GM19193 (cell line): ENCODE results near the gene CIAO2B.

ENCODE experiments used
- POLR2A ChIP-seq: IDR thresholded peaks from 4 replicates; pipeline ENCODE4 v1.6.1; 2011; ENCODE audit not compliant: insufficient read depth, insufficient read length; ENCODE audit errors: extremely low read depth

The CIAO2B gene

DNA sequence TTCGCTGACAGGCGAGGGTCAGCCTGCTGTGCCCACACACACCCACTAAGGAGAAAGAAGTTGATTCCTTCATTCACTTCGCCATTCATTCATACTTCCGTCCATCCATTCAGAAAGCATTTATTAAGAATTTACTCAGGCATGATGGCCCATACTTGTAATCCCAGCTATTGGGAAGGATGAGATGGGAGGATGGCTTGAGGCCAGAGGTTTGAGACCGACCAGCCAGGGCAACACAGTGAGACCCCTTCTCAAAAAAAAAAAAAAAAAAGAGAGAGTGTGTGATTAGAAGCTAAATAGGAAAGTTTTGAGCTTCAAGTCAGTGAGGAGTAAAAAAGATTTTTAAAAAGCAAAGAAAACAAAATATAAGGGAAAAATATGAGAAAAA lies 9.8 kb upstream of the CIAO2B start:
- TF ChIP-seq POLR2A, result no peak

GRCh38 chr16:66943426-66944053 lies 9.3 kb upstream of the CIAO2B start:
- no peak for TF ChIP-seq POLR2A

GRCh38 chr16:66942981-66943380 lies 8.8 kb upstream of the CIAO2B start:
- no peak for TF ChIP-seq POLR2A

DNA sequence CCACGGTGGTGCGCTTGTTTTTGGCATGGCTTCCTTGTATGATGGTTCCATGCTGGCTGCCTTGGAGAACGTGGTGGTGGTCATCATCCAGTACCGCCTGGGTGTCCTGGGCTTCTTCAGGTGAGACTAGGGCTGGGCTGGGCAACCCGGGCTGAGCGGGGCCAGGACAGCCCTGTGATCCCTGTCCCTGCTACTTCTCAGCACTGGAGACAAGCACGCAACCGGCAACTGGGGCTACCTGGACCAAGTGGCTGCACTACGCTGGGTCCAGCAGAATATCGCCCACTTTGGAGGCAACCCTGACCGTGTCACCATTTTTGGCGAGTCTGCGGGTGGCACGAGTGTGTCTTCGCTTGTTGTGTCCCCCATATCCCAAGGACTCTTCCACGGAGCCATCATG lies 6.0 kb upstream of the CIAO2B start:
- no peak for TF ChIP-seq POLR2A

DNA sequence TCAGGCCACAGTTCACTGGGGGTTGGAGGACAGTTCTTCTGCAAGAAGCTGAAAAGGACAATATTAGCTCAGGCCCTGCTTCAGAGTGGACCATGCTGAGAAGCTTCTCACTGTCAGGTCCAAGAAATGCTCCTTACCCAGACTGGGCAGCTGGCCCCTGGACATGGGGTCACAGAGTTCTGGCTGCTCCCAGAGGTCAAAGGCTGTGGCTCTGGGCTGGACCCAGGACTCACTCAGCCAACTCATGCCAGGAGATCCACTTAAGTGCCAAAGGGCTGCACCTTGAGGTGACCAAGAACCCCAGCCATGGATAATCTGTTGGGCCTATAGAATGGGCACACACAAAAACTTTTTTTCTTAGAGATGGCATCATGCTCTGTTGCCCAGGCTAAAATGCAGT lies 5.2 kb upstream of the CIAO2B start:
- no peak for TF ChIP-seq POLR2A

- no peak for TF ChIP-seq POLR2A
Observed at GRCh38 chr16:66937725-66938337, 3.6 kb upstream of the CIAO2B start.

DNA sequence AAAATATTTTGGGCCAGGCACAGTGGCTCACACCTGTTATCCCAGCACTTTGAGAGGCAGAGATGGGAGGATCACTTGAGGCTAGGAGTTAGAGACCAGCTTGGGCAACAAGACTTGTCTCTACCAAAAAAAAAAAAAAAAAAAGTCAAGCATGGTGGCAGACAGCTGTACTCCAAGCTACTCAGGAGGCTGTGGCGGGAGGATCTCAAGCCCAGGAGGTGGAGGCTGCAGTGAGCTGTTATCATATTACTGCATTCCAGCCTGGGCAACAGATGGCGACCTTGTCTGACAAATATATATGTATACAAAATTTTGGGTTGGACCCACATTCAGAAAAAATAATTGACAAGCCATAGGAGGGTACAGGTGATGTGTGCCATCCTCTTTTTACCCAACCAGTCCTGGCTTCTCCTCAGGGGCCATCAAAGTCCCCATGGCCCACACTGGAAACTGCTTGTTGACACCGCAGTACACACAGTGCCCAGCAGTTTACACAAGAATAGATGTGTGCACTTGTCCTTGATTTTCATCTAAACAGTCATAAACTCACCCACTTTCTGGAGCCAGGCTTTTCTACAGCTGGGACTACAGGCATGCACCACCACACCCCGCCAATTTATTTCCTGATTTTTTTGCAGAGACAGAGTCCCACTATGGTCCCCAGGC lies 2.8 kb upstream of the CIAO2B start:
- TF ChIP-seq POLR2A, result no peak

DNA sequence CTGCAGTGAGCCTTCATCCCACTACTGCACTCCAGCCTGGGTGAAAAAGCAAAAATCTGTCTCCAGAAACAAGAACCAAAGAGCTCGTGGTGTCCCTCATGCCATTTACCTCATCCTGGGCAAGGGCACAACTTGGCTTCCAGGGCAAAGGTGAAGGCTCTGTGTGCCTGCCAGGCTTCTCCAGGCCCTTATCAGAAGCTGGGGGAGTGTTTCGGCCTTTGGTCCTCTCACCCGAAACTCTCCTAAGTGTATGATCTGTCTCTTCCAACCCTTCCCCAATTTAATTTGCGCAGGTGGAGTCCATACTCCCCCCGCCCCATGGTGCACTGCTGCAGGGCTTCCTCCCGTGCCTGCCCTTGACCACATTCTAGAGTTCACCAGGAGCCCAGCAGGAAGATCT lies 2.3 kb upstream of the CIAO2B start:
- TF ChIP-seq POLR2A, result no peak

GRCh38 chr16:66935314-66936011 lies 1.3 kb upstream of the CIAO2B start, which contains the start of gene CES2:
Gene CES2, plus strand, starts transcription at chr16:66935516. Its CDS starts 120 bp downstream, at chr16:66935636.
- no peak for TF ChIP-seq POLR2A

DNA sequence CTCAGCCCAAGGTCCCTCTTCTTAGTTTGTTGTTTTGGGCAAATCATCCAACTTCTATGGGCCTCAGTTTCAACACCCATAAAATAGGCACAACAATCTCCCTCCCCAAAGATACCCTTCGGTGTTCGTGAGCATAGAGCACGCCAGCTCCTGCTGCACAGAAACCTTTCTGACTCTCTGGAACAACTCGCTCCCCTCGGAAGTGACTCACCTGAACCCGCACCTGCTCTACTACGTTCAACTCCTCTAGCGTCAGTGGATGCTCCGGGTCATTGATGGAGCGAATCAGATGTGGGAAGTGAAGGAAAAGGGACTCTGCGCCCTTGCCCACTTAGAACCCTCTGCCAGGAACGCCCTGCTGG lies 445 bp downstream of the CIAO2B start:
- TF ChIP-seq POLR2A, result no peak

GRCh38 chr16:66932076-66932475 lies 2.1 kb downstream of the CIAO2B start:
- no peak for TF ChIP-seq POLR2A

GRCh38 chr16:66931665-66932064 lies 2.5 kb downstream of the CIAO2B start:
- TF ChIP-seq POLR2A, result no peak

DNA sequence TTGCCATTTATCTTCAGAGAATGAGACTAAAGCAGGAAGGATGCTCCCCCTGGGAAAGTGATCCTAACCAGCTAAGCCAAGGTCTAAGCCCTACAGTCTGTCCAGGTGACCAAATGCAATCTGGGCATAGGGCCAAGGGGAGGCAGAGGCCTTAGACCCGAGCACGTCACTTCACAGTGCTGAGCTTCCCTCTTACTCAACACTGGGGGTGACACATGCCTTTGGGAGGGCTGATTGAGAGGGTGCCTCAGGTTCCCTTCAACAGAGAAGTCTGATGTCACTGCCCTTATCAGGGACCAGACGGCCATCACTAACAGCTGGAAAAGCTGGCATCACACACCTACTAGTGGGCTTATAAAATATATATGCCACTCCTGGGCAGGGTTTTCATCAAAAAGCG lies 4.0 kb downstream of the CIAO2B start:
- no peak for TF ChIP-seq POLR2A

- TF ChIP-seq POLR2A, result no peak
Observed at GRCh38 chr16:66928702-66929388, 5.4 kb downstream of the CIAO2B start.
